ENCODE measurements around the gene DEFB132.

DNA sequence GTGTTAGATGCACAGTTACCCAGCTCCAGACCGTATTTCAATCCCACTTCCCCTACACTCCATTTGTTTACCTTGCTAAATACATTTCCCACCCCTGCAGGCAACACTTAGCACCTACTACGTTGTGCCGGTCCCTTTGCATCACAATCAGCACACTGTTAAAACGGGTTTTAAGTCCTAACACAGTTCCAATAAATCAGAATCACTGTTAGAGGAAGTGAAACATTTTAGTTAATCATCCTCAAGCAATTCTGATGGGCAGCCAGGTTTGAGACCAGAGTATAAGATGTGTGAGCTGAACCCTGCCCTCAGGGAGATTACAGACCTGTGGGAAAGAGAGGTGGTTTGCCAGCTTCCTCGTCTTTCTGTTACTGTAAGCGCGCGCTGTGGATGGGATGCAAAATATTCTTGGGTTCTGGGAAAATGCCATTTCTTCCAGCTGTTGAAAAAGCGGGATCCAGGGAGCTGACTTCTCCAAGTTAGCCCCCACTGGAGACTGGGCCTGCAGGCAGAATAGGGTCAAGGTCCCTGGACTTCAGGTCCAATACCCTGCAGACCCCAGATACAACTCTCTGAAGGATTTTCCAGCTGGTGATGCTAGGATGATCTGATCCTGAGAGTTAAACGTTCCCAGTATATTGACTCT, 42.9 kb downstream of the DEFB132 start:
- TF ChIP-seq CTCF (IDR thresholded peaks at IDR 0.05; ENCODE audit: low read depth, low read length, missing input control) (no peak), NR2F2 (IDR thresholded peaks at IDR 0.05) (no peak), SP1 (IDR thresholded peaks at IDR 0.05) (no peak)
